GM06990 (cell line): ENCODE results near the gene ESRRG.

ENCODE experiments used
- DNase-seq: peaks from one replicate; pipeline ENCODE4 v3.0.0-alpha.2; 2011; ENCODE audit not compliant: insufficient read length; ENCODE audit errors: extremely low read depth
- H3K27me3 ChIP-seq: replicated peaks from 2 replicates; pipeline ENCODE4 v1.6.0; 2011; ENCODE audit warnings: low read length; ENCODE audit not compliant: control insufficient read depth, insufficient read depth
- H3K36me3 ChIP-seq: 2 replicates; pipeline ENCODE4 v1.5.1; 2011; ENCODE audit warnings: low read length; ENCODE audit not compliant: control insufficient read depth, insufficient read depth
- H3K4me3 ChIP-seq: replicated peaks from 2 replicates; pipeline ENCODE4 v1.5.1; 2011; ENCODE audit warnings: low read depth, mild to moderate bottlenecking, control low read depth, low read length
- TF ChIP-seq, protein P1 (sequence below): IDR thresholded peaks from 2 replicates; pipeline ENCODE4 v1.5.1; 2011; ENCODE audit warnings: low read length, control low read depth, mild to moderate bottlenecking, inconsistent platforms; ENCODE audit not compliant: insufficient read depth, poor library complexity, severe bottlenecking

The ESRRG gene

DNA sequence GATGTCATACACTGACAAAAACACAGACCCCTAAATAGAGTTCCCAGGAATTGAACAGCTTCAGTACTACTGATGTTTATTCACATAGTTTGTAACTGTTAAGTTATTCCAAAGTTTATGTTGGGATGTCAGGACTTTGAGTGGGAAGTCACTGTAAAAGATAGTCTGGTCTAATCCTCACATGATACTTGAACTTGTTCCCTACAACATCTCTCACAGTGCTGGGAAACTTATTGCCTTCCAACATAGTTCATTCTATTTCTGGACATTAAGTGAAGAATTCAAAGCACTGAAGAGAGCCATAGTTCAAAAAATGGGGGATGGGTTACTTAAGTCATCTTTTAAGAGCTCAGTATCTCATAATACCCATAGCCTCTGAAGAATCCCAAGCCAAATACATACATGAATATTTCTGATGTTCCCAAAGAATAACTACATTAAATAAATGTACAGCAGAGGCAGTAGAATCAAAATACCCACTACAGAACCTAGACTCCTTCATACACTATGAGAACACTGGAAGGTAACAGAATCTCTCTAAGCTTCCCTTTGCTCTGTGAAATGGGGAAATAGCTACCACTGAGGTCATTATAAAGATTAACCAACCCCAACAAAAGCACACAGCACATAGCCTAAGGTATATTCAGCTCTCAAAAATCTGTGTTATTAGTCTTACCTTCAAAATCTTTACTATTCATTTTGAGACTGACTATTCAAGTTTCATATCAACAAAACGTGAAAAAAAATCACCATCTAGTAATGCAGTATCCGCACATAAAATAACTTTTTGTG, 81.4 kb downstream of the ESRRG start:
- Histone ChIP-seq H3K27me3 (no peaks in the 10 kb centered on the region), H3K36me3 (no peaks in the 10 kb centered on the region), H3K4me3 (no peak overlapping the region)
- DNase-seq, result peak; percentile 27
- TF ChIP-seq, protein P1, sequence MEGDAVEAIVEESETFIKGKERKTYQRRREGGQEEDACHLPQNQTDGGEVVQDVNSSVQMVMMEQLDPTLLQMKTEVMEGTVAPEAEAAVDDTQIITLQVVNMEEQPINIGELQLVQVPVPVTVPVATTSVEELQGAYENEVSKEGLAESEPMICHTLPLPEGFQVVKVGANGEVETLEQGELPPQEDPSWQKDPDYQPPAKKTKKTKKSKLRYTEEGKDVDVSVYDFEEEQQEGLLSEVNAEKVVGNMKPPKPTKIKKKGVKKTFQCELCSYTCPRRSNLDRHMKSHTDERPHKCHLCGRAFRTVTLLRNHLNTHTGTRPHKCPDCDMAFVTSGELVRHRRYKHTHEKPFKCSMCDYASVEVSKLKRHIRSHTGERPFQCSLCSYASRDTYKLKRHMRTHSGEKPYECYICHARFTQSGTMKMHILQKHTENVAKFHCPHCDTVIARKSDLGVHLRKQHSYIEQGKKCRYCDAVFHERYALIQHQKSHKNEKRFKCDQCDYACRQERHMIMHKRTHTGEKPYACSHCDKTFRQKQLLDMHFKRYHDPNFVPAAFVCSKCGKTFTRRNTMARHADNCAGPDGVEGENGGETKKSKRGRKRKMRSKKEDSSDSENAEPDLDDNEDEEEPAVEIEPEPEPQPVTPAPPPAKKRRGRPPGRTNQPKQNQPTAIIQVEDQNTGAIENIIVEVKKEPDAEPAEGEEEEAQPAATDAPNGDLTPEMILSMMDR, result no peak

DNA sequence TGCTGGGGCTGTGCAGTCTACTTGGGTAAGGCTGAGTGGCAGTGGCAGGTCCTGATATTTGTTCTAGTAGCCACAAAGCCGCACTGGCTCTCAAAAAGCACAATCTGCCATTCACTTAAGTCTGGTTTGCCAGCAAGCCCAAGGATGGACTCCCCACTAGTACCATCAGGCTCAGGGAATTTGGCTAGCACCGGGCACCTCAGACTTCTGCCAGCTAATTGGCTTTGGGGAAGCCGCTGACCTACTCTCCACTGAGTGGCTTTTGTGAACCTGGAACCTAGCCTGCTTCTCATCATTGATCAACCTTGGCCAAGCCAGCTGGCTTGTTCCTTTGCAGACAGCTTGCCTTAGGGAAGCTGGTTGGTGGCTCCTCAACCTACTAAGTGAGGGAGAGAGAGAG, 83.1 kb downstream of the ESRRG start:
- no peak for DNase-seq
- Histone ChIP-seq H3K36me3 (no peaks in the 10 kb centered on the region), H3K4me3 (no peak overlapping the region), H3K27me3 (no peaks in the 10 kb centered on the region)
- TF ChIP-seq, protein P1, result no peak

DNA sequence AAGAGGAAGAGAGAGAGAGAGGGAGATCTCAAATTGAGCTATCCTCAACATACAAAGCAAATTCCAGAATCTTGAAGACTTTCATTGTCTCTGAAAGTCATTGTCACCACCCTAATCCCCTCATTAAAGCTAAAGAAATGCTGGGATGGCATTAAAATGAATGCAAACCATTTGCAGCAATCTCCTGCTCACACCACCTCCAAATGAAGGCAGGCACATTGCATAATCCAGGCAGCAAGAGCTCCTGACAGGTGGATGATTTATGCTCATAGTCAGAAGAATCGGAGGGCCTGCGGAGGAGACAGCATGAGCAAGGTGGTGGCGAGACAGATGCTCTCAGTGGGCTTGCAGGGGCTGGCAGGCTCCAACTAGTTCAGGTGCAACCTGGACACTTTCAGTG, 90.2 kb downstream of the ESRRG start:
- DNase-seq, result no peak
- no peak overlapping the region for H3K4me3 ChIP-seq

DNA sequence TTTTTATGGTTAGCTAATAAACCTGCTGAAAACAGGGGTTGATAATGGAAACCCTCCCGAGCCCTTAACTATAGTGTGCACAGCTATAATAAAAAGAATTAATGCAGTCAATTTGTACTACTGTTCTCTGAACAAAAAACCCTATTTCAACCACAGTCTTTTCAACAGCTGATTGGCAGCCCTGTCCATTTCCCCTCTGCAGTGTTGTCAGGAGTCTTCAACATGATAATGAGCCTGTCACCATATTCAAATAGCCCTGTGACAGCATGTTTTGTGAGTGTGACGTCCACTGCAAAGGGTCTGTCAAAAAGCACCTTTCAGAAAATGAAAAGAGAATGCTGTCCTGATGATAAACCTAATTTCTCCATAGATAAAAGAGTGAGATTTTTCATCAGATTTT, 92.7 kb downstream of the ESRRG start:
- no peaks in the 10 kb centered on the region for H3K27me3 ChIP-seq
- TF ChIP-seq, protein P1, result no peak
- no peaks in the 10 kb centered on the region for H3K36me3 ChIP-seq
- DNase-seq, result no peak
- H3K4me3 ChIP-seq, result no peak overlapping the region

More for the DNA sequence above, 90.2 kb downstream of the ESRRG start:
- TF ChIP-seq, protein P1, result no peak
- Histone ChIP-seq H3K36me3 (no peaks in the 10 kb centered on the region), H3K27me3 (no peaks in the 10 kb centered on the region)

DNA sequence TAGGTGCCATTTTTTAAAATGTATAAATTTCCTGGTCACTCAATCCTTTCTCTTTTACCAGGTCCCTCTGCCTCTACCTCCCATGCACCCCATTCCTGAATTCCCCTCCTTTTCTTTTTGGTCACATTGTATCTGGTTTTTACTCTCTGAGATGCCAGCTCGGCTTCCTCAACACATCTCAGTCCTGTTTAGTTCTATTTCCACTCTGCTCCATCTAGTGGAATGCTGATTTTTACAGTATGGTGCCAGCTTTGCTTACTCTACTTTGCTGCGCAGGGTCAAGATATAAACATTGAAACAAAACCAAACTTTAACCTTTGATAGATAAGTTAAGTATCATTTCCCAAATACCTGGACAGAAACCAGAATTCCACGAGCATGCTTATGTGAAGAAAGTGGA, 96.0 kb downstream of the ESRRG start:
- TF ChIP-seq, protein P1, result no peak
- H3K4me3 ChIP-seq, result no peak overlapping the region
- DNase-seq, result no peak
- no peaks in the 10 kb centered on the region for H3K27me3 ChIP-seq
- H3K36me3 ChIP-seq, result no peaks in the 10 kb centered on the region
